Right forelimb (tissue), 1 donor: Measurements from ENCODE around the gene EFHD2.
"Not testable (repeated sequence)": the region's sequence is repeated elsewhere in the genome, so short reads cannot be mapped to it uniquely, and the experiment has no call there.

ENCODE experiments used
- DNase-seq: peaks from one replicate; pipeline ENCODE4 v3.0.0-alpha.2; 2018

The EFHD2 gene

GRCh38 chr1:15412843-15413242 is 3.2 kb downstream of the EFHD2 start:
- DNase-seq: no peak

GRCh38 chr1:15413563-15414444 is 4.1 kb downstream of the EFHD2 start:
- DNase-seq: no peak

- DNase-seq: no peak
Measured at GRCh38 chr1:15414445-15414983, 4.8 kb downstream of the EFHD2 start.

- DNase-seq: no peak
Measured at GRCh38 chr1:15417059-15417934, 7.6 kb downstream of the EFHD2 start.

- no peak for DNase-seq
Measured at GRCh38 chr1:15418806-15419515, 9.3 kb downstream of the EFHD2 start.

- no peak for DNase-seq
Measured at GRCh38 chr1:15420853-15421465, 11.3 kb downstream of the EFHD2 start.

- no peak for DNase-seq
Measured at GRCh38 chr1:15422871-15423270, 13.2 kb downstream of the EFHD2 start.

- DNase-seq: no peak
Measured at GRCh38 chr1:15423355-15424077, 13.8 kb downstream of the EFHD2 start.

- DNase-seq: no peak
Measured at GRCh38 chr1:15424146-15424667, 14.5 kb downstream of the EFHD2 start.

GRCh38 chr1:15424981-15425380 is 15.3 kb downstream of the EFHD2 start:
- no peak for DNase-seq

- DNase-seq: no peak
Measured at GRCh38 chr1:15425521-15425920, 15.8 kb downstream of the EFHD2 start.

- DNase-seq: no peak
Measured at GRCh38 chr1:15425958-15426357, 16.3 kb downstream of the EFHD2 start.

- no peak for DNase-seq
Measured at GRCh38 chr1:15426492-15427279, 17.0 kb downstream of the EFHD2 start.

- no peak for DNase-seq
Measured at GRCh38 chr1:15427280-15427666, 17.6 kb downstream of the EFHD2 start.

- not testable (repeated sequence) for DNase-seq
Measured at GRCh38 chr1:15428252-15428651, 18.6 kb downstream of the EFHD2 start.

- no peak for DNase-seq
Measured at GRCh38 chr1:15428815-15429435, 19.2 kb downstream of the EFHD2 start.

GRCh38 chr1:15429701-15430149 is 20.0 kb downstream of the EFHD2 start:
- peak; percentile 21 for DNase-seq

GRCh38 chr1:15430787-15431570 is 21.3 kb downstream of the EFHD2 start:
- peak; percentile 85 for DNase-seq

- no peak for DNase-seq
Measured at GRCh38 chr1:15431571-15431948, 21.9 kb downstream of the EFHD2 start.
